ENCODE measurements around the gene GLRB.
"Not testable (repeated sequence)": the region's sequence is repeated elsewhere in the genome, so short reads cannot be mapped to it uniquely, and the experiment has no call there.

Gene GLRB

DNA sequence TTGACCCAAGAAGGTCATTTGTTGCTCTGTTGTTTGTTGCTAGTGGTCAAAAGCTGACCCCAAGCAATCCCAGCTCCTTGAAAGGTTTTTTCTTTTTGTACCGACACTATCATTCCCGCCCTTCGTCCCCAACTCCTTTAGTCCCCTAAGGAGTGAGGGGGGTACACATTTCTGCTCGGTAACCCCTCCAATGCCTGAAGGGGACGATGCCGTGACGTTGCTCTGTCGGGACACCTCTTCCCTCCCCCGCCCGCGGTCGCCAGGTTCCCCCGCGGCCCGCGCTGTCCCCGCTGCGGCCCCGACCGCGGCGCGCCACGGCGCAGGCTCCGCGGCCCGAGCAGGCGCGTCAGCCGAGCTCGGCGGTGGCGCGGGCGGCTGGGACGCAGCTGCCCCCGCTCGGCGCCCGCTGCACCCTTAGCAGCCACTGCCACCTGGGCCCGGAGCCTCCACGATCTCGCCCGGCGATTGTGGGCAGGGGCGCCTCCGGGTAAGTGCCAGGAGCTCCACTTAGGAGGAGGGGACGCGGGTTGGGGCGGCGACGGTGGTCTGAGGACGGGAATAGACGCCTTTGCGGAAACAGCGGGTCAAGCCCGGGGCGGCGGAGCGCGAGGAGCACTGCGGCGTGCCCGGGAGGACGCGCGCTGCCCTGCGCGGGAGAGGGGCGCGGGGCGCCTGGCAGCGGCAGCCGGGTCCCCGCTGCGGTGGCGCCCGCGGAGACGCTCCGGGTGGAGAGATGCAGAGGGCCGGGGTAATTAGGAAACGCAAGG is at the start of gene GLRB:
Gene GLRB, plus strand, starts transcription at position 340 of the 767 bp plus-strand sequence. CDS start 1,875 bp downstream, outside the sequence.
- in situ Hi-C loops (cut with MboI; ENCODE audit: low sequenced_read_pairs), result no loop called here

DNA sequence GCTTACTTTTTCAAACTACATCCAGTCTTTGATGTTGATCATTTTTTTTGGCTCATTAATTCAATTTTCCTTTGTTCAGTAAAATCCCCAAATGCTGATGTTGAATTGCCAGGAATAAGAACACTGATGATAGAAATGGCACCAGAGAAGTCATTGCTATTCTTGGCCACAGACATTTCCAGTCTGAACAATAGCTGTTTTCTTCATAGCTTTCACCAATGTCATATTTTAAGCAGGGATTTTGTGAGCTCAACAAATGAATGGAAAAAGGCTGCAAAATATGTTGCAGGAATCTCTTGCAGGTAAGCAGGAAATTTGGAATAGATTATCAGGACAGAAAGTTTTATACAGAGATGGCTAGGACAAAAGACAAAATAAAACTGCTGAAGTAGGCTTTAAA is 40.5 kb upstream of the GLRB start:
- in situ Hi-C loops (cut with MboI; ENCODE audit: low sequenced_read_pairs), result no loop called here

DNA sequence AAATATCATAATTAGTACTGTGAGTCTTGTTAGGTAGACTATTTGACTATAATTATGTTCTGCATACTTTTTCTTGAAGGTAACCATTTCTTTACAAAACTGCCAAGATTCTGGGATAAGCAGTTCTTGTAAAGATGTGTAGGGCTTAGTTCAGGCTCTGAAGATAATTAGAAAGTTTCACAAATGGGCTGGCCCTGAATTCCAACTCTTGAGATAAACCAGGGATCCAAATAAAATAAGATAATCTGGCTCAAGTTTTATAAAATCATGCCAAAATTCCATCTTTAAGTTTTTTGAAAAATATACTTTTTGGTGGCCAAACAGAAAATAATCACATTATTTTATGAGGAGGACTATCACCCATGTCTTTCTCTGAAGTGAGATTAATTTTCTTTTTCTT is 35.5 kb upstream of the GLRB start:
- in situ Hi-C loops (cut with MboI; ENCODE audit: low sequenced_read_pairs), result no loop called here

DNA sequence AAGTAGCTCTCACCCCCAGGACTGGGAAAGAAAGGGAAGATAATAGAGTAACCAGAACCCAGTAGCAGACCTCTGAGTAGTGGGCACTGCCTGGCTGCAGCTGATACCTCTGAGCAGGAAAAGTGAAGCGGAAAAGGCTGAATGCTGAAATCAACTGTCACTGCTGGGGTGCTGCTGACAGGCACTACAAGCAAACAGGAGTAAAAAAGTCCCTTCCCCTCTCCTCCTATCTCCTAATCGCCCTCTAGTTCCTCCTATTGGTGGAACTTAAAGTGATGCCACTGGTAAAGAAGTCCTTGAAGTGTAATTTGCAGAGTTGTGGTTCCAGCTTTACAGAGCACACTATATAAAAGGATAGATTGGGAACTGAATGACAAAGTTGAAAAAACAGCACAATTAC is 32.8 kb upstream of the GLRB start:
- in situ Hi-C loops (cut with MboI; ENCODE audit: low sequenced_read_pairs), result no loop called here

DNA sequence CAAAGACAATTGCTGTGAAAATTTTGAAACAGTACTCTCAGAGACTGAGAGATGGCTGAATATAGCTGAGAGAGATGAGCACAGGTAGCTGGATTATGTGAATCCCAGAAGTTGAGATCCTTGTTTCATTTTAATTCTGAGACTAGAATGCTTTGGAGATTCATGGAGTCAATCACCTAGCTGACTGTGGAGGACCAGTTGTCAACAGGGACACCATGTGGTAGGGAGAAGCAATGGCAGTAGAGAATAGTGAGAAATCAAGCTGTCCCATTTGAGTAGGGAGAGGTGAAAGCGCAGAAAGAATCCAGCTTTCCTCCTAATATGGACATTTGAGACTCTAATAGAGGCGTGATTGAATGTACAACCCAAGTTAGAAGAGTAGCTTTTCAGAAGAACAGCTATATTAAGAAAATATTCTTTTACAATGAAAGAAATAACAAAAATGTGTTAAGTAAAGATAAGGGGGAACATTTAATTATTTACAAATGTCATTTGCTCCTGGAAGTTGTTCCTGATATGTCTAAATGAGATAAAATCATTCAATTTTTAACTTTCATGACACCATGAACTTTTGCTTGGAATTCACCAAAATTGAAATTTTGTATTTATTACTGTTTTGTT is 30.3 kb upstream of the GLRB start:
- in situ Hi-C loops (cut with MboI; ENCODE audit: low sequenced_read_pairs), result no loop called here

DNA sequence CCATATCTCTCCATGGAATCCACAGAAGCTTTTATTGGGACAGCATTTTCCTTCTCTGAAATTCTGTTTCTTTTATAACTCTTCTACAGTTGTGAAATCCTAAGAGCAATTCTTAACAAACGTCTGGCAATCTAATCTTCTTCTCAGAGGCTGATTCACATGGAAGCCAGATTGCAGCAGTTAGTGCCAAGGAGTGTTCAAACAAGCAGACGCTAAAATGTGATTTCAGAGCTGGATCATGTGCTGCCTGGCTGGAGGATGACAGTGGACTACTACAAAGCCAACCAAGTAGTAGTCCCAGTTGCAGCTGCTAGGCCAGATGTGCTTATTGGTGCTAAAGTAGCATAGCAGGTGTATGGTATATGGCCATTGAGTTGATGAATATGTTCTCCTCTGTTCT is 27.7 kb upstream of the GLRB start:
- in situ Hi-C loops (cut with MboI; ENCODE audit: low sequenced_read_pairs), result no loop called here

DNA sequence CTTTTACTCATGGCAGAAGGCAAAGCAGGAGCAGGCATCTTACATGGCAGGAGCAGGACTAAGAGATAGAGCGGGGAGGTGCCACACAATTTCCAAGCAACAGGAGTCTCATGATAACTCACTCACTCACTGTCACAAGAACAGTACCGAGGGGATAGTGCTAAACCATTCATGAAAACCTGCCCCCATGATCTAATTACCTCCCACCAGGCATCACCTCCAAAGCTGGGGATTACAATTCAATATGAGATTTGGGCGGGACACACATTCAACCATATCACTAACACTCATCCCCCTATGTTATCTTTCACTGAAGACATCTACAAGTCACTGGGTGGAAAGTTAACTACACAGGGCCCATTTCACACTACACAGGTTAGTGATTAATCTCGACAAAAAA is 25.4 kb upstream of the GLRB start:
- in situ Hi-C loops (cut with MboI; ENCODE audit: low sequenced_read_pairs), result no loop called here

DNA sequence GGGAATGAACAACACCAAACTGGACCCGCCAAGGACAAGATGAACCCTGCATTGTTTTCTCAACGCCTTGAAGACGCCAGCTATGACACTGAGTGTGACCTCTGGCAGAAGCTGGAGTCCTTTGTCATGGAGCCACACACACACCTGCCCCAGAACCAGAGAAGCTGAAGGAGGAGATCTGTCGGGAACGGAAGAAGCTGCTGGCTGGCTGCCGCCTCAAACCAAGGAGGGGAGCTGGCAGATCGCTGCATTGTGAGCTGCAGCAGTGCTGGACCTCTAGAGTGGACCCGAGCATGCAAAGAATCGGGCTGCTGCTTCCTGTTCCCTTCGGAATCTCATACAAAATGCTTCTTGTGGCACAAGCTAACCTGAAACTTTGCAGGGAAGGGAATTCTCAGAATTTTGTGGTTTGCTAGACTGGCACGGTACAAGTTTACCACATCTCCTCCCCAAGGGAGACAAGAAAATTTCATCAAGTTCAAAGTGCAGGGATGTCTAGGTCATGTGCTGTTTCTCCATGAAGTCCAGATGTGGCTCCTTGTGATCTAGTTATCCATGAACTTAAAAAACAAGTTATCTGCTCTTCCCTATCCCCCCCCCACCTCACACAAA is 23.4 kb upstream of the GLRB start:
- in situ Hi-C loops (cut with MboI; ENCODE audit: low sequenced_read_pairs), result no loop called here

DNA sequence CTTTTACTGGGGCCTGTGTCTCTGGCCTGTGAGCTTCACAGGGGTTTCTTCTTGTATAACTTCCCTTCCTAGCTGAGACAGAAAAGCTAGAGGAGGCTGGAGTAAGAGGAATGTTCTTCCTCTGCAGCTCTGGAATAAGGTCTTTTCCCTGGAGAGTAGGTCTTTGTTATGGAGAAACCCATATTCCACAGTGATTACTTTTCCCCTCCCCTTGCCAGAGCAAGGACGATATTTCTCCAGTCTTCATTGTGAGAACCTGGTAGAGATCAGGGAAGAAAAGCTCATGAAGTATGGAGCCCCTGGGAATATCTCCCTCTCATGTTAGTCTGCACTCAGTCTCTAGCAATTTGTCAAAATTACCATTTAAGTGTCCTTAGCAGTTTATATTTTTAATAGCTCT is 18.7 kb upstream of the GLRB start:
- in situ Hi-C loops (cut with MboI; ENCODE audit: low sequenced_read_pairs), result no loop called here

DNA sequence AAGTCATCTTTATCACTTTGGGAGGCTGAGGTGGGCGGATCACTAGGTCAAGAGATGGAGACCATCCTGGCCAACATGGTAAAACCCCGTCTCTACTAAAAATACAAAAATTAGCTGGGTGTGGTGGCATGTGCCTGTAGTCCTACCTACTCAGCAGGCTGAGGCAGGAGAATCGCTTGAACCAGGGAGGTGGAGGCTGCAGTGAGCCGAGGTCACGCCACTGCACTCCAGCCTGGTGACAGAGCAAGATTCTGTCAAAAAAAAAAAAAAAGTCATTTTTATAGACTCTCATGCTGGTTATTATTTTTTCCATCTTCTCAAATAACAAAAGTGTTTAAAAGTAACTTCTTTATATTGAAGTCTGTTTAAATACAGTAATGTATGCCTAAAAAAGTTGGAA is 17.1 kb upstream of the GLRB start:
- in situ Hi-C loops (cut with MboI; ENCODE audit: low sequenced_read_pairs), result not testable (repeated sequence)

DNA sequence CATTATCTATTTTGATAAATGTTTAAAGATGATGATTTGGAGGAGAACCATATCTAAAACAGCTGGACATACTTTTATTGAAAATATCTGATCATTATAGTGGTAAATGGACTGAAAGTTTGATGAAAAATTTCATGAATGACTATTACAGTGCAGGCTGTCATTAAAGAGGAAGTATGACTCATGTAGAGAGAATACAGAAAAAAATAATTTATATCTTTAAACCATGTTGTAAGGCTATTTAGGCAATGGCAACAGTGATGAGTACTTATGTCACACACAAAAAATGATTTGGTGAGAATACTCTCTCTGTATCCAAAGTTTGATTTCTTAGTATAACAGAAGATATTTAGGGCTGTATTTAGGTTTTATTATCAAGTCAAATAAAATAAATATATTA is 3.9 kb upstream of the GLRB start:
- in situ Hi-C loops (cut with MboI; ENCODE audit: low sequenced_read_pairs), result no loop called here

DNA sequence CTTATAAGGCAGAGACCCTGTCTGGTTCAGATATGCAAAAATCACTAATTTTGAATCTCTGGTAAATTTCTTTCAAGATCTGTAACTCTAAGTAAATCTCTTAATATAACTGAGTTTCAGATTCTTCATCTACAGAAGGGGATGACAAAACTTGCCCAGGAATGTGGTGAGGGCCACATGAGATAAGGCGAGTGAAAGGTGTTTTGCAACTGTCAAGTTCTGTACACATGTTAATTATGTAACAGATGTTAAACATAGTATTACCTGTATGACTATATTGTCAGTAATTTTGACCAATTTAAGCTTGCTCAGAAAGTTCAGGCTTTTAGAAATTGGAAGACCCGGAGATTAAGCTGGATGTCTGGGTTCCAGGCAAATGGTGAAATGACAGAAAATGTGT is 549 bp upstream of the GLRB start:
- in situ Hi-C loops (cut with MboI; ENCODE audit: low sequenced_read_pairs), result no loop called here

DNA sequence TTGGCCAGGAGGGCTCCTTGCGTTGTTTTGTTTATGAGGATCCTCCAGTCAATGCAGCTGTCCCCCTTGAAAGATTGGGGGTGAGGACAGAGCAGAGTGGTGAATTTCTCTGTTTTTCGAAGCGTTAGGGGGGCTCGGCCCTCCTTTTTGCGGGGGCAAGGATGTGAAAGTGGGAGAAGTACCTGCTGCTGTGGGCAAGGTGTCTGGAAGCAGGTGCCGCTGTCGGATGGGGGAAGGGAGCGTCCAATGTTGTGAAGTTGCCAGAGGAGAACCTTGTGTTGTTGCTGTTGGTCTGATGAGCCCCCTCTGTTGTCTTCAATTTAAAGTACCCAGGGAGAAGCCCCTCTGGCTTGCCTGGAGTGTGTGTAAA is 613 bp downstream of the GLRB start:
- in situ Hi-C loops (cut with MboI; ENCODE audit: low sequenced_read_pairs), result no loop called here

DNA sequence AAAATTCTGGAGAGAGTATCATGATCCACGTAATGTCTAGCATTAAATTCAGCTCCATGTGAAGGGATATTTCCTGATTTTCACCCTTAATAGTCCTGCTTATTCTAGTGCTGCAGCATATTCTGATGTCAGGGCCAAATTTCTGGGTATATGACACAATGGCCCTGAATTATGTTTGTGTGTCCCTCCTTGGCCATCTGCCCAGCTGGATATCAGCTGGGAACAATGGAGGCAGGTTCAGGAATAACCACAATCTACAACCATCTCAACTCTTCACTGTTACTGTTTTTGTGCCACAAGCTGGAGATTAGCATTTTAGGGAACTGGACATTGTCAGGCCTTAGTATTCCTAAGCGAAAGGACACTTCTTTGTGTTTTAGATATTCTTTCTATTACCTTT is 3.5 kb downstream of the GLRB start:
- in situ Hi-C loops (cut with MboI; ENCODE audit: low sequenced_read_pairs), result no loop called here

DNA sequence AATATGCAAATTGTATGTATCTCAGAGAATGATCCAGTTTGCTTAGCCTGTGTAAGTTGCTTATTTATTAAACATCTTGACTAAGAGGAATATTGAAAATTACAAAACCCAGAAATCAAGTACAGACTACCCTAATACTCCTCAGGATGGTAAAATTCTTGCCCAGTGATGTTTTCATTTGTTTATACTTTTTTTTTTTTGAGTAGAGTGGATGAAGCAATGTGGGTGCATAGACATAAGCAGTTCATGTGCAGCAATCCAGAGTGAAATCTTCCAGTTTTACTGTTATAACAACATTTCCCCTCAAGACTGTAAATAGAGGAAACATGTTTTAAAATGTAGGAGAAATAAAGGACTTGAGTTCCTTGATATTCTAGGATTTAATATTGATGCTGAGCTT is 4.7 kb downstream of the GLRB start:
- in situ Hi-C loops (cut with MboI; ENCODE audit: low sequenced_read_pairs), result no loop called here

DNA sequence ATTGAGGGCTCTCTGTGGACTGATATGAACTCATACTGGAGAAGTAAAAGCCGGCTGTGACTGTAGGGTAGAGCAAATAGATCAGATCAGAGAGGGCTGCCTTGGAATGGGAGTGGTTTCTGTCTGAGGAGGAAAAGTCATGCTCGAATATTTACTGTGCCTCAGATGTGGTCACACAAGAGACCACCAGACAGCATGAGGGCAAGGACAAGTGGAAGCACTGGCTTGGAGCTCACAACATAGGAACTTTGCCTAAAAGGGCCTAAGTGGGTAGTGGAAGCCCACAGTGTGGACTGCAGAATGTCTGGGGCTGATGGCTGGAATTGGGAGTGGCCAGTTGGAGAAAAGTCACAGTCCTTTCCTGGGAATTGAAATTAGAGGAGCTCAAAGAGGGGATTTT is 19.8 kb downstream of the GLRB start:
- in situ Hi-C loops (cut with MboI; ENCODE audit: low sequenced_read_pairs), result no loop called here

DNA sequence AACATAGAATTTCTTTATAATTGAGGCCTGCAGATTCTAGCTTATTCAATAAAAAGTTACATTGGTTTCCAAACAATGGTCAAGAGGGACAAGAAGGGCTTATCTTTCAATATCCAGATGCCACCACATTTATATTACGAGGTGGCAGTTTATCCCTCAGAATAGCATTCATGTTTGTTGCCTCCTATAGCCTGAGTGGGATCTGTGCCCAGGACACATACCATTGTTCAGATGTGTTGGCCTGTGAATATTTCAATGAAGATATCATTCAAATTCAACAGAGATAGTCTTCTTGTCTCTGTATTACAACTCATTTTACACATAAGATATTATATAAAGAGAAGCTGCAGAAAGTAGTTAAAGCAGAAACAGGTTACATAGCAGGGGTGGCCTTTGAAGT is 20.5 kb downstream of the GLRB start:
- in situ Hi-C loops (cut with MboI; ENCODE audit: low sequenced_read_pairs), result no loop called here

DNA sequence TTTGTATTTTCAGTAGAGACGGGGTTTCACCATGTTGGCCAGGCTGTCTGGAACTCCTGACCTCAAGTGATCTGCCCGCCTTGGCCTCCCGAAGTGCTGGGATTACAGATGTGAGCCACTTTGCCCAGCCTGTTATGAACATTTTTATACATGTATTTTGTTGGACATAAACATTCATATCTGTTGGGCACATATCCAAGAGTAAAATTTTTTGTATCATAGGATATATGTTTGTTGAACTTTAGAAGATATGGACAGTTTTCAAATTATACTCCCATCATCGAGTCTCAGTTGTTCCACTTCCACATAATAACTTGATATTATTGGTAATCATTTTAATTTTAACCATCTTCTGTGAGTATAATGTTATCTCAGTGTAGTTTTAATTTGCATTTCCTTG is 23.6 kb downstream of the GLRB start:
- in situ Hi-C loops (cut with MboI; ENCODE audit: low sequenced_read_pairs), result no loop called here

DNA sequence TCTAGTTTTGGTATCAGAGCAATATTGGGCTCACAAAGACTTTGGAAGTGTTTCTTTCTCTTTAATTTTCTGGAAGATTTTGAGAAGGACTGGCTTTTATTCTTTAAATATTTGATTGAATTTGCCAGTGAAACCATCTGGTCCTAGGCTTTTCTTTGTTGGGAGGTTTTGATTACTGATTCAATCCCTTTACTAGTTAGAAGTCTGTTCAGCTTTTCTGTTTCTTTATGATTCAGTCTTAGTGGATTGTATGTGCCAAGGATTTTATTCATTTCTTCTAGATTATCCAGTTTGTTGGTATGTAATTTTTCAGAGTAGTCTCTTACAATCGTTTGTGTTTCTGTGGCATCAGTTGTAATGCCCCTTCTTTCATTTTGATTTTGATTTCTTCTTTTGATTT is 28.6 kb downstream of the GLRB start:
- in situ Hi-C loops (cut with MboI; ENCODE audit: low sequenced_read_pairs), result no loop called here

DNA sequence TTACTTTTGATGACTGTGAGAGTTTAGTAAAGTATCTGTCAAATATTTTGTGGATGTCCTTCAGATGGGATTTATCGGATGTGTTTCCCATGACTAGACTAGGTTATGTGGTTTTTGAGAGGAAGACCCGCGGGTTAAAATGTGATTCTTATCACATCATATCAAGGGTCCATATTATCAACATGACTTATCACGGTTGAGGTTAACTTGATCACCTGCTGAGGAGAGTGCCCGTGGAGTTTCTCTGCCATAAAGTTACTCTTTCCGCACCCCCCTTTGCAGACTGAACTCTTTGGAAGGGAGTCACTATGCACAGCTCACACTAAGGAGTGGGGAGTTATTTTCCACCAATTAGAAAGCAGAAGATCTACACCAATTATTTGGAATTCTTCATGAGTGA is 38.7 kb downstream of the GLRB start:
- in situ Hi-C loops (cut with MboI; ENCODE audit: low sequenced_read_pairs), result no loop called here

DNA sequence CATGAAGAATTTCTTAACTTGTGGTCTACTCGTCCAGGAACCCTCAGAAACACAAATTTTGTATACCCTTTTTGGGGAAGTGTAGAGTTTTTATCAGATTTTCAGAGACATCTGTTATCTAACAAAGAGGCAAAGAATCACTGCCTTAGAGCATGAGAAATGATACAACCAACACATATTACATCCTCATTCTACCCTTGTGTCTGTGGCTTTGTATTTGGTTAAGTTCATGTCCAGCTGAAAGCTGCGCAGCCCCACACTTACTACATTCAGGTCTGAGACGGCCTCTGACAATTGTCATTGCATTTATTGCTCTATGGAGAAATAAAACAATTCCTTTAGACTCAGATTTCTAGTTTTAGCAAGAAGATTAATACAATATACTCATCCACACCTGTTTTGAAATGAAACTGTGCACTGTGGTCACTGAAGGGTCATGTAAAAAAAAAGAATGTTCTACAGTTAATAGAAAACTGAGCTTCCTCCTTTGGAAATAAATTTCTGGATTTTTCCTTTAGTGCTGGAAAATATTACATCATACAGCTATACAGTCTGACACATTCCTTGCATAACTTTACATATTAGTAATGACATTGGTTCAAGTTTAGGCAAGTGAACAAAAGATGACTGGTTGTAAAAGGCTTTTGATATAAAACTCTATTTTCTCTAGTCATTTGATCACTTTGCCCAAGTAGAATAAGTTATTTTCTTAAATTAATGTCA is 39.8 kb downstream of the GLRB start:
- in situ Hi-C loops (cut with MboI; ENCODE audit: low sequenced_read_pairs), result no loop called here

DNA sequence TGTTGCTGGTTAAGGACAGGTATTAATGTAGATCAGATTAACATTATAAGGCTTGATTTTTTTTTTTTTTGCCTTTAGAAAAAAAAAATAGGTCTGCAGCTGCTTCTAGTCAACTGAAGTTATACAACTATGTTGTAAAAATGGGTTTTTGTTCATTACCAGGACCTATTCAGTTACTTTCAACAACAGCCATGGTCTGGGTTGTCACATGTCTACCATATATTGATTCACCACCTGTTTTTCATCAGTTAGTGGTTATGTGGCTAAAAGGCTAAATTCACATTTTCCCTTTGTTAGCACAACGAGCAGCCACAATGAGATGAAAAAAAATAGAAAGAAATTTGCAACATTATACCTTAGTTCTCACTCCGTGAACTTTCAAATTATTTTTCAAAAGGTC is 45.5 kb downstream of the GLRB start:
- in situ Hi-C loops (cut with MboI; ENCODE audit: low sequenced_read_pairs), result no loop called here
